Fibroblast of pulmonary artery (primary cell): ENCODE results near the gene CCDC86.

ENCODE experiments used
- DNase-seq: peaks from one replicate; pipeline ENCODE4 v3.0.0-alpha.2; 2010; ENCODE audit warnings: low read depth
- H3K4me3 ChIP-seq: replicated peaks from 2 replicates; pipeline ENCODE4 v1.5.1; 2011; ENCODE audit warnings: low read depth, mild to moderate bottlenecking, control low read depth, low read length, moderate library complexity
- TF ChIP-seq, protein P1 (sequence below): IDR thresholded peaks from 2 replicates; pipeline ENCODE4 v1.5.1; 2011; ENCODE audit warnings: mild to moderate bottlenecking, control low read depth, low read length, inconsistent platforms; ENCODE audit errors: missing control alignments

CCDC86 gene

DNA sequence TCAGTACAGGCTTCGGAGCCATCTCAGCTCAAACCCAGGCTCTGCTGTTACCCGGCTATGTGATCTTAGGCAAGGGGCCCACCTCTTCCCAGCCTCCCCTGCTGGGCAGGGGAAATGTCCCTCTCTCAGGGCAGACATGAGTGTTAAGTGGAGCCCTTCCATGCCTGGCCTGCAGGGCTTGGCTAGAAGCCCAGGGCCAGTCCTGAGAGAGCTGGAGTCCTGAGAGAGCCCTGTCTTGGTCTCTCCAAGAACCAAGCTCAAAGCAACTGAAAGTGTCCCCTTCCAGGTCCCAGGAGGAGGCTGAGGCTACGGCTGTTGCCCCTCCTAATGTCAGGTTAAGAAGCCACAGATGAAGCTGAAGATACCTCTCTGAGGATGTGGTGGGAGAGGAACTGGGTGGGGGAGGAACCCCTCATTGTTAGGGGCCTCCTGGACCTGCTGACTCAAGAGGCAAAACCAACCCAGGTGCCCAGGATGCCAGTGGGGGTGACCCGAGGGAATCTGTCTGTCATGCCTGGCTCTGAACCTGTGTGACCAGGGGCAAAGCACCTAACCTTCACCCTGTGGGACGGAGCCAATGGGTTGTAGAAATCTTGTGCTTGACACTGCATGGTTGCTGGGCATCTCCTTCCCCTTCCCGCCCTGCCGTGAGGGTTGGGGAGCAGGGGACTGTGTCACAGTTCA, 29.6 kb downstream of the CCDC86 start:
- no peak overlapping the region for H3K4me3 ChIP-seq
- DNase-seq = peak; percentile 63
- TF ChIP-seq, protein P1, sequence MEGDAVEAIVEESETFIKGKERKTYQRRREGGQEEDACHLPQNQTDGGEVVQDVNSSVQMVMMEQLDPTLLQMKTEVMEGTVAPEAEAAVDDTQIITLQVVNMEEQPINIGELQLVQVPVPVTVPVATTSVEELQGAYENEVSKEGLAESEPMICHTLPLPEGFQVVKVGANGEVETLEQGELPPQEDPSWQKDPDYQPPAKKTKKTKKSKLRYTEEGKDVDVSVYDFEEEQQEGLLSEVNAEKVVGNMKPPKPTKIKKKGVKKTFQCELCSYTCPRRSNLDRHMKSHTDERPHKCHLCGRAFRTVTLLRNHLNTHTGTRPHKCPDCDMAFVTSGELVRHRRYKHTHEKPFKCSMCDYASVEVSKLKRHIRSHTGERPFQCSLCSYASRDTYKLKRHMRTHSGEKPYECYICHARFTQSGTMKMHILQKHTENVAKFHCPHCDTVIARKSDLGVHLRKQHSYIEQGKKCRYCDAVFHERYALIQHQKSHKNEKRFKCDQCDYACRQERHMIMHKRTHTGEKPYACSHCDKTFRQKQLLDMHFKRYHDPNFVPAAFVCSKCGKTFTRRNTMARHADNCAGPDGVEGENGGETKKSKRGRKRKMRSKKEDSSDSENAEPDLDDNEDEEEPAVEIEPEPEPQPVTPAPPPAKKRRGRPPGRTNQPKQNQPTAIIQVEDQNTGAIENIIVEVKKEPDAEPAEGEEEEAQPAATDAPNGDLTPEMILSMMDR = peak; percentile 36

DNA sequence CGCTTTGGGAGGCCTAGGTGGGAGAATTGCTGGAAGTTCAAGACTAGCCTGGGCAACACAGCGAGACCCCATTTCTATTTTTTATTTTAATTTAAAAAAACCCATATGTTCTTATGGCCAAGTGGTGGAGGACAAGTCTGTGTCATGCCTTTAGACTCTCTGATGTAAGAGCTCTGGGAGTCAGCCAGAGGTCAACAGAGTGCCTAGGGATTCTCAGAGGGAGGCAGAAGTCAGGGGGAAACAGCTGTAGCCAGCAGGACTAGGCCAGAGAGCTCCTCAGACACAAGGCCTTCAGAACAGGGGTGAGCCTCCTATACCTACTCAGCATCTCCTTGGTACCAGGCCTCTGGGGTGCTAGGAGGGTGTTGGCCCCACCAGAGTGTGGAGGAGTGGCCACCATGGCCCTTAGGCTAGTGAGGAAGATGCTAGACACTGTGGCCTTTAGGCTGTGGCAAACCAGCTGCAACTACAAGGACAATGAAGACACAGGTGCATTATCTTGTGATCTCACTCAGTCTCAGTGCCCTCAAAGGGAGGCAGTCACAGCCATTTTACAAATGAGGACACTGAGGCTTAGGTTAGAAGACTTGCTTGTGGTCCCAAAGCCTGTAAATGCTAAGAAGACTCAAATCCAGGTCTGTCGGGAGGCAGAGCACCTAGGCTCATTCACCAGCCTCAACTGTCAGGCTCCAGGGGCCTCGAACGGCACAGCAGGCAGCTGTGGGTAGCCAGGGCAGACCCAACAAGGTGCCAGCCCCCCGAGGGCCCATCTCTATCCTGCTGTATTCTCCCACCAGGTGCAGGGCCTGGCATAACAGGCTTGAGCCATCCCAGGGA, 30.4 kb downstream of the CCDC86 start:
- peak; percentile 85 for DNase-seq
- TF ChIP-seq, protein P1 = no peak
- no peak overlapping the region for H3K4me3 ChIP-seq

GRCh38 chr11:60872961-60873524, 31.1 kb downstream of the CCDC86 start:
- H3K4me3 ChIP-seq = no peak overlapping the region
- DNase-seq = peak; percentile 88

DNA sequence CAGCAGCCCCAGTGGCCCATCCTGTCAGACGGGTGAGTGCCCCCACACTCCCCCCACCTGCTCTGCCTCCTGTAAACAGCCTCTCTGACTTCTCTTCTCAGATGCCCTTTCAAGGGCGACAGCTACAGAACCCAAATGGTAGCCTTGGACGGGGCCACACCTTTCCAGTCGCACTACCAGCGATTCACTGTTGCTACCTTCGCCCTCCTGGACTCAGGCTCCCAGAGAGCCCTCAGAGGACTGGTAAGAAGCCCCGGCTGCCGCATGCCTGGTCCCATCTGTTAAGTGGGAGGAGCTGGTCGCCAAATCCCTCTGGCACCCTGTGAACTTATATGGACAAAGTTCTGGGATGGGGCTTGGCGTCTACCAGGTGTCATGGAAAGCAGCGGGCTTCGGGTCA, 31.6 kb downstream of the CCDC86 start:
- H3K4me3 ChIP-seq = no peak overlapping the region
- TF ChIP-seq, protein P1 = no peak
- no peak for DNase-seq

More at GRCh38 chr11:60872961-60873524, 31.1 kb downstream of the CCDC86 start:
- TF ChIP-seq, protein P1 = no peak

- no peak for DNase-seq
- no peak overlapping the region for H3K4me3 ChIP-seq
- TF ChIP-seq, protein P1 = no peak
Measured at GRCh38 chr11:60874421-60875365, 32.8 kb downstream of the CCDC86 start.

- DNase-seq = no peak
- TF ChIP-seq, protein P1 = no peak
- H3K4me3 ChIP-seq = no peak overlapping the region
Measured at GRCh38 chr11:60875366-60876167, 33.7 kb downstream of the CCDC86 start.
